ENCODE results near the gene ELOA.

DNA sequence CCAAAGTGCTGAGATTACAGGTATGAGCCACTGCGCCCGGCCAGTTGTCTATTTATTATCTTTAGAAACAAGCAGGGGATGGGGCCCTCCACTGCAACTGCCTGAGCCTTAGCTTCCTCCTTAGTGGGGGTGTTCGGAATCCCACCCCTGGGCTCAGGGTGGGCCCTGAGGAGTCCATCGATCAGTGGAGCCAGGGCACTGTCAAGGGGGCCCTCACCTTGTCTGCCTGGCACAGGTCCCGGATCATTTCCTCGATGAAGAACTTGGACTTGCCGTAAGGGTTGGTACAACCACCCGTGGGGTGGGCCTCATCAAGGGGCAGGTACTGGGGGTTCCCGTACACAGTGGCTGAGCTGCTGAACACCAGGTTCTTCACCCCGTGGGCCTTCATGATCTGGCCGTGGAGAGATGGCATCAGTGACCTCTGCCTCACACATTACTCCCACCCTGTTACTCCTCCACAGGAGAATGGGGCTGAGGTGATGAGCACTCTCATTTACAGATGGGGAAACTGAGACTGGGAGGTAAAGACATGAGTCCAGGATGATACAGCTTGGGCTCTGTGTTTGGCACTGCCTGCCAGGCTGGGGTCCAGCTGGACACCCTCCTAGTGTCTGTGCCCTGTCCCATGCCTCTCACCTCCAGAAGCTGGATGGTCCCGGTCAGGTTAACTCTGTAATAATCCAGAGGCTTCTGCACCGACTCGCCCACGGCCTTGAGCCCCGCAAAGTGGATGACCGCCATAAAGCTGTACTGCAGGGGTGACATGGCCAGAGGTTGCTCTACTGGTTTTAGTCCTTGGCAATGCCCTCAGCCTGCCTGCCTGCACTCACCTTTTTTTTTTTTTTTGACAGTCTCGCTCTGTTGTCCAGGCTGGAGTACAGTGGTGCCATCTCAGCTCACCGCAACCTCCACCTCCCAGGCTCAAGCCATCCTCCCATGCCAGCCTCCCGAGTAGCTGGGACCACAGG lies 54.5 kb downstream of the ELOA start:
- TF ChIP-seq EZH2phosphoT487 (IDR thresholded peaks at IDR 0.05; ENCODE audit: insufficient read depth, low read depth) (no peak), EZH2 (IDR thresholded peaks at IDR 0.05; ENCODE audit: insufficient read depth, poor library complexity, severe bottlenecking) (no peak)
